CD4-positive, alpha-beta T cell treated with Interferon alpha-2 for 1 hour (primary cell): ENCODE results near the gene PC.
A peak's percentile ranks its signal among the peaks of the same experiment; 100 is the strongest.

Experiments used
- DNase-seq, 2 donors: peaks; one replicate each; pipeline ENCODE4 v3.0.0-alpha.2; 2020 to 2022

The PC gene

GRCh38 chr11:66881451-66881835 is 76.7 kb downstream of the PC start:
- DNase-seq: no peak

- DNase-seq: no peak
Observed at GRCh38 chr11:66880496-66881450, 77.4 kb downstream of the PC start.

DNA sequence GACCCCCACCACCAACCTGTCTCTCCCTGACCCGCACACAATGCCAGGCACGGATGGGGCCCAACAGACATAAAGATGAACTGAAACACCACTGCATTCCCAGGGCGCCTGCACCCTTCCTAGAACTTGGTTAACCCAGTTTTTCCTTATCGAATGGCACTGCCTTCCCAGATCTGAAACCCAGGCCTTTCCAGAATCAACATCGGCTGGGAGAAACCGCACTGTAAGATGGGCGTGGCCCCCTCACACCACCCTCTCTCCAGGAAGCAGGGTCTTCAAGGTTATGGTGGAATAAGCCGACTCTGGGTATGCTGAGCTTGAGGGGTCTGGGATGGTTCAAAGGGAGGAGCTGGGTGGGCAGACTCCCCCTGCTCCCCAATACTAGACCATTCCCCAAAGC is 78.2 kb downstream of the PC start:
- DNase-seq: no peak

DNA sequence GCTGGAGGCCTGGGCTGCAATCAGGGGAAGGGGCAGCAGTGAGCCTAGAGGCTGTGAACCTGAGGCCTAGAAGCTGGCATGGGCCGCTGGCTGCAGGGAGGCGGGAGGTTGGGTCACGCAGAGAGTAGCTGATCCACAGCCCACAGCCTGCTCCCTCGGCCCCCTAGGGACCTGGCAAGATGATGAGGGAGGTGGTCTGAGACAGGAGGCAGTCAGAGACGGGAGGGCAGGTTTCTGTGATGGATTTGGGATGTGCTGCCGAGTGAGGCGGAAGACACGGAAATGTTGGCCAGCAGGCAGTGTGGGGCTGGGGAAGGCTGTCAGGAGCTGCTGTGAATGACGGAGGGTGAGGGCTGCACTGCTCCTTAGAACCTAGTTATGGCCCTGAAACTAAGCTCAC is 78.6 kb downstream of the PC start:
- DNase-seq: no peak

DNA sequence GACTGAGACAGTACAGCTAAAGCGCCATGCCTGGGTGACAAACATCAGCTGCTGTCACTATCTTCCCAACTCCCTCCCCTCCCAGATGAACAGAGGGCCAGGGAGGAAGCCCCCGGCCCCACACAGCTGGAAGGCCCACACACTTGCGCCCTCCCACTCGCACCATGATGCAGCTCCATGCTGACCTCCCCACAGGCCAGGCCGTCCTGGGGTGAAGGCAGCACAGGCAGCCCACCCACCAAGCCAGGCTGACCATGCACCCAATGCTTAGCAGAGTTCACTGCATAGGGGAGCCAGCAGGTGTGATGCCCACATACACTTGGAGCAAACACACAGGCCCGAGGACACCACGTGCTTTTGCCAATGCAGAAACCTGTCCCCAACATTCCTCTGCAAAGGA is 79.2 kb downstream of the PC start:
- no peak for DNase-seq

DNA sequence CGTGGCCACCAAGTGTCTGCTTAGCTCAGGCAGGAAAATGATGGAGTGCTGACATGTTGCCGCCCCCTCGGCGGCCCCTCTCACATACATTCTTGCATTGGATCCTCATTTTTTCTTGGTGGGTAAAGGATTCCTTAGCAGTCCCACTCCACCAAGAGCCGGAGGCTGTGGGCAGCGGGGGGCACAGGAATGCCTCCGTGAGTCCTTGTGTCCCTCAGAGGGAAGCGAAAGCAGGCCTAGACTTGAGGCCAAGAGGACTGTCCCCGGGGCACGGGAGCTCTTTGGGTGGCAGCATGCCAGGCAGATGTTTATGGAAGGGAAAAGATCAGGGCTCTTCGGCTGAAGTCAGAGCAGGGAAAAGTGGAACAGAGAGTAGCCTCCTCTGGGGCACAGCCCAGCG is 79.7 kb downstream of the PC start:
- no peak for DNase-seq

GRCh38 chr11:66877588-66878385 is 80.4 kb downstream of the PC start:
- DNase-seq: no peak

GRCh38 chr11:66875378-66875777 is 82.8 kb downstream of the PC start:
- DNase-seq: no peak

DNA sequence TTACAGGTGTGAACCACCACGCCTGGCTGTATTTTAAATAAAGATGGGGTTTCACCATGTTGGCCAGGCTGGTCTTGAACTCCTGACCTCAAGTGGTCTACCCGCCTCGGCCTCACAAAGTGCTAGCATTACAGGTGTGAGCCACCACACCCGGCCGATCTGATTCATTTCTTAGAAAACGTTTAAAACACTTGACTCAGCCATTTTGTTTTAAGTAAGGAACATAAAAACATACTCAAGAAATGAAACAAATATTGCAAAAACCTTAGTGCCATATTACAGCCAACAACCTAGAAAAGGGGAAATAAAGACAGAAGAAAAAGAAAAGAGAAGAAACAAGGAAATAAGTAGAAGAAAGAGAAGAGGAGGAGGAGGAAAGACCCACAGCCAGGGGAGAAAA is 84.0 kb downstream of the PC start:
- DNase-seq: no peak

DNA sequence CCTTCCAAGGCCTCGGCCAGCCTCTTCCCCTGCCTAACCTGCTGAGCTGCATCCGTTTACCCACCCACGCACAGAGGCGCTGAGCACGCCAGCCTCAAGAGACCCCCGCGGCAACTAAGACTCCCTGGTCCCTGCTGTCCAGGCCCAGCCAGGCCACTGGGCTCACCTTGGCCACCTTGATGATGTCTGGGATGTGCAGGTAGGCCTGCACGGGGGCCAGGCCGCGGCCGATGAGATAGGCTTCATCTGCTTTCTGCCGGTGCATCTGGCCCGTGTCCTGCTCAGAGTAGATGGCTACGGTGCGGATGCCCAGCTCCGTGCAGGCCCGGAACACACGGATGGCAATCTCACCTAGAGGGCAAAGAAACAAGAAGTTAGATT is 86.7 kb downstream of the PC start:
- DNase-seq: no peak

DNA sequence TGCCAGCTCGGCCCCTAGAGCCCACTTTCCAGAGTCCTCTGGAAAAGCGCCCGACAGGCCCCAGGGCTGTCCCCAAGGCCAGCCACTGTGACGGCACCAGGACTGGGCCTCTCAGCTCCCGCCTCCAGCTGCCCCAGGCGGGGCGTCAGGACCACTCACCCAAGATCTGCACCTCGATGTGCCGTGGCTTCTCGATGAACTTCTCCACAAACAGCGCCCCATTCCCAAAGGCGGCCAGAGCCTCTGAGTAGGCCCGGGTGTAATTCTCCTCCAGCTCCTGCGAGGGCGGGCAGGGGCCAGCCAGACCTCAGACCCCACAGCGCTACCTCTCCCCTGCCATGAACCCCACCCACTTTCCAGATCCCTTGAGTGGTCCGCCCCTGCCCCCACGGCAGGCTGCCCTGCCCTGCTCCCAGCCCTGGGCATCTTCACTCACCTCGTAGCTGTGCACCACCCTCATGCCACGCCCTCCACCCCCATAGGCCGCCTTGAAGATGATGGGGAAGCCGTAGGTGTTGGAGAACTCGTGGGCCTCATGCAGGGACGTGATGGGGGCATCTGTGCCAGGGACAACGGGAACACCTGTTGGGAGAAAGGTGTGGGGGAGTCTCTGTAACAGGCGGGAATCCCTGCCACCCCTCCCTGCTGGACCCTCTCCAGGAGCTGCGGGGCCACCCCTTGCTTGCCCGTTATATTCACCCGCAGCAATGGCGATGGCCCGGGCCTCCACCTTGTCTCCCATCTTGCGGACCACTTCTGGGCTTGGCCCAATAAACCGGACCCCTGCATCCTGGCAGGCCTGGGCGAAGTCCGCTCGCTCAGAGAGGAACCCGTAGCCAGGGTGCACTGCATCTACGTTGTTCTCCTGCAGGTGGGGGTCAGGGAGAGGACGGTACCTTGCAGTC is 87.3 kb downstream of the PC start:
- DNase-seq: no peak

DNA sequence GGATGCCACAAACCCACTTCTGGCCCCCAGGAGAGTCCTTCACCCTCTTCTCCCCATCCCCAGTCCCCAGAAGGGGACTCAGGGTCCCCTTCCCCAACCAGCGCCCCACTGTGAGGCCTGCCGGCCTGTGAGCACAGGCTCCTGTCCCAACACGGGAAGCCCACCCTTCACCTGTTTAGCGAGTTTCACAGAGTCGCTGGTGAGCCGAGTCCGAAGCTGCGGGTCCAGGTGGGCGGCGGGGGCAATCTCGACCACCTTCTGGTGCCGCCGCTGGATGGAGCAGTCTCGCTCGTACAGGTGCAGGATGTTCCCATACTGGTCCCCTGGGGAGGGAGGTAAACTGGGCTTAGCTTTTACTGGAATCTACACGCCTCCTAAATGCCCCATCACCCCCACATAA is 88.1 kb downstream of the PC start:
- DNase-seq: no peak

DNA sequence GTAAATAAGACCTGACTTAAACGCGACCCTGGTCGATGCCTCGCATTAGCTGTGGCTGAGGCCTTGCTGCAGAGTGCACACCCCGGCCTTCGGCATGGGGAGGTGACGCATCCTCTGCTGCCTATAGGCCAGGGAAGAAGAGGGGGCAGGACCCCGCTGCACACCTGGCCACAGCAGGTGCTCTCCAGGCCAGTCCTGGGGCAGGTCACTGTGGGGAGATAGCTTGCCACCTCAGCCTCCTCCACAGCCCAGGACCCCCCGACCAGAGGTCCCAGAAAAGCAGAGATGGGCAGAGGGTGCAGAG is 88.7 kb downstream of the PC start:
- DNase-seq: no peak

GRCh38 chr11:66868726-66869566 is 89.2 kb downstream of the PC start:
- peak; percentile 77 to 81 for DNase-seq

- no peak for DNase-seq
Observed at GRCh38 chr11:66868082-66868725, 90.0 kb downstream of the PC start.

DNA sequence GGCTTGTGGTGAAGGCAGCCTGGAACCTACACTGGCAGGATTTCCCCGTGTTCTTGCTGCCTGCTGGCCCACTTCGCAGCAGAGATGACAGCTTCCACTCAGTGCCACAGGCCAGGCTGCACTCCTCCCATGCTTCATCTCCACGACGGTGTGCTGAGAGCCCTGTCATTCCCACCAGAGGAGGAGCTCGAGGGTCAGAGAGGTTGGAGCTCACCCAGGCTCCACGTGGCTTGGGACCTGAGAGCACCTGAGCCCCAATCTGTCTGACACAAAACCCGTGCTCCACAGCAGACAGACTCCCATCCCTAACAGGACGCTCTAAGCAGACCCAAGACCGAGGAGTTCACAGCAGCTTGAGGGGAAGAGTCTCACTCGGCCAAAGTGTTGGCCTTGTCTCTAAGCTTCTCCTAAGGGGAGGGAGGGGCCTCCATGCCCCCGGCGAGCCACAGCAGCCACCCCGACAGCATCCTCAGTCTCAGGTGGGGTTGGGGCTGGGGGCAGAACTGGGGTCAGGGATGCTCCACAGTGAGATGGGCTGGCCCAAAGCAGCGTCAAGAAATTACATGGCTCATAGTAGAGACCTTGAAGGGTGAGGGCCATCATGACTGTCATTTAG is 90.7 kb downstream of the PC start:
- no peak for DNase-seq

DNA sequence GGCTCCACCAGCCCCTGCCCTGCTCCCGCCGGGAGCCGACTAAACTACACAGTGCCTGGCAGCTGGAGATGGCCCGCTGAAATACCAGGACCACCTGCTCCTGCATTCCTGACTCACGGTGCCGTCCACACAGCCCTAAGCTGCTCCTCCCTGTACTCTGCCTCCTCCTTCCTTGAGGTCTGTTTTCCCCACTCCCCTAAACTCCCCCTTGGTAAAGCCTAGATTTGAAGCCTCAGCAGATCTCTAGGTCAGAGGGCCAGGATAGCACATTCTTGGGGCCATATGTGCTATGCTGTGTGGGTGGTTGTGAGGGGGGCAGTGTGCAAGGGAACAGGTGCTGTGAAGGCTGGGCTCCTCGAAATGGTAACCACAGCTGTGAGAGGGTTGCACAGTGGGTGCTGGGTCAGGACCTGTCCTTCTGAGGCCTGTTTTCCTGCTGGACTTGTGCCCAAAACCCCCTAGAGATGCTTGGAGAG is 91.6 kb downstream of the PC start:
- no peak for DNase-seq

DNA sequence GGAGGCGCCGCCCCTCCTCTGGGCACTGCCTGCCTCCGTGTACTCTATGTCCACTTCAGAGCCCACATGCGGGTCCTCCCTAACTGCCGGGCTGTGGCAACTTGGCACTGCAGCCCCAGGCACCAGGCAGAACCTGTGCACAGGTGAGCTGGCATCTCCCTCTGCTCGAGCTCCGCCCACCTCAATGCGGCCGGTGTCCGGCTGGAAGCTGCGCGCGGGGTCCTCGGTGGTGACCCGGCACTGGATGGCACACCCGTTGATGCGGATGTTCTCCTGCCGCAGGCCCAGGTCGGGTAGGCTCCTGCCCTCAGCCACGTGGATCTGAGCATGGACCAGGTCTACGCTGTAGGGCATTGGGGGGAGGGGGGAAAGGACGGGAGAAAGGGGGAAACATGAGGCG is 92.2 kb downstream of the PC start:
- DNase-seq: no peak

GRCh38 chr11:66864924-66865697 is 93.1 kb downstream of the PC start:
- DNase-seq: no peak

DNA sequence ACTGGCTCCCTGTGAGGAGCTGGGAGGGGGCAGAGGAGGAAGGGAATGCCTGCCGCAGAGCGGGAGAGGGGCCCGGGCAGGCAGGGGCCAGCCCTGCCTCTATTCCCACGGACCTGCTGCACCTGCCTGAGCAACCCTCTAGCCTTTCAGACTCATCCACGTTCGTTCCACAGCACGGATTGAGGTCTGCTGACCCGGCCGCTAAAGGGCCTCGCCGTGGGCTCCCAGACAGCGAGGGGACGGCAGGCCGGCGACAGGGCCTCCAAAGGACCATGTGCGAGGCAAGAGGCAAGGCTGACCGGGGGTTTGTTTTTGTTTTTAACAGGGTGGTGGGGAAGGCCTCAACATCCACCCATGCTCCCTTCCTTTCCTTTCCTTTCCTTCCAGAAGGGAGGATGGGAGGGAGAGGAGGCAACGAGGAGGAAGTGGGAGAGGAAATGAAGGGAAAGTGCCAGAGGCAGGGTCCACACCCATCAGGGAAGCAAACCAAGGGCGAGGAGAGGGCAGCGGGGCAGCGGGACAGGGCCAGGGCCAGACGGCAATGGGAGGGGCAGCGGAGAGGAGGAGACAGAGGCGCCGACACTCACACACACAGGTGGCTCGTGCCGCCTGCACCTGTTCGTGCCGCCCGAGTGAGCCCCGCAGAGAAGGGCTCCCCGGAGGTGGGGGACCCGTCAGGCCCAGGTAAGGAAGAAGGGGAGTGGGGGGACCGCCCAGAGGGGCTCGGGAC is 93.8 kb downstream of the PC start:
- no peak for DNase-seq
